ENCODE results near the gene CCL2. TPM values are rescaled to one million over a fixed set of nuclear protein-coding genes. Genes with fewer than 3 reads are reported as not detected.

CCL2 gene
- 15.1 TPM for total RNA-seq

GRCh38 chr17:34254651-34255380 lies at the start of gene CCL2:
TSS of gene CCL2 (plus strand) at chr17:34255285. CDS start at chr17:34255350, 65 bp downstream.

DNA sequence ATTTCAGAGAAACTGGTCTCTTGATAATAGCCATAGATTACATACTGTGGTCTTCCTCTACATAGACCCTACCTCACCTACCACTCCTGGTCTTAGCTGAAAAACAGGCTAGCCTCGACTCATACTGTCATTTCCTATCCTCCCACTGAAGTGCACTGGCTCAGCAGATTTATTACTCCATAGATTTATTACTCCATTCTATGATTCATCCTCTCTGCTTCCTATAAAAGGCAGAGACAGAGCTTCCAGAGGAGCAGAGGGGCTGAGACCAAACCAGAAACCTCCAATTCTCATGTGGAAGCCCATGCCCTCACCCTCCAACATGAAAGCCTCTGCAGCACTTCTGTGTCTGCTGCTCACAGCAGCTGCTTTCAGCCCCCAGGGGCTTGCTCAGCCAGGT lies 14.9 kb downstream of the CCL2 start, which contains the start of gene CCL7:
CCL7 (plus strand) TSS at position 253 of the 400 bp plus-strand sequence; CDS start at position 323, 70 bp downstream.

GRCh38 chr17:34285286-34285792 lies 30.3 kb downstream of the CCL2 start, which contains the start of gene CCL11:
TSS of gene CCL11 (plus strand) at chr17:34285742. CDS start at chr17:34285809, 67 bp downstream.

Other genes starting within 250 kb of the CCL2 start
- gene CCL7, start 14.9 kb downstream of the CCL2 start, total RNA-seq = not detected
- gene CCL11, start 30.5 kb downstream of the CCL2 start, total RNA-seq = not detected
- gene CCL8, start 64.2 kb downstream of the CCL2 start, total RNA-seq = 0.33 TPM
- gene CCL13, start 101.2 kb downstream of the CCL2 start, total RNA-seq = not detected
- not detected for gene CCL1, start 107.9 kb downstream of the CCL2 start, total RNA-seq